Fibroblast of lung (primary cell): Measurements from ENCODE around the gene FAM120AOS. TPM values are rescaled to one million over a fixed set of nuclear protein-coding genes. Genes with fewer than 3 reads are reported as not detected.

Experiments
- DNase-seq, 2 donors: peaks; one replicate each; pipeline versions ENCODE4 v3.0.0 to v3.0.0-alpha.2; 2010; ENCODE audit warnings: low read depth in 2 of 2
- H2AFZ ChIP-seq: 2 replicates; pipeline ENCODE4 v1.5.1; 2012; ENCODE audit warnings: low read length, control low read depth, inconsistent platforms
- H3K27ac ChIP-seq: 2 replicates; pipeline ENCODE4 v1.5.1; 2011; ENCODE audit warnings: low read length, control low read depth; ENCODE audit not compliant: insufficient read depth
- H3K27me3 ChIP-seq: 2 replicates; pipeline ENCODE4 v1.5.1; 2011; ENCODE audit warnings: mild to moderate bottlenecking, low read length; ENCODE audit not compliant: control insufficient read depth, insufficient read depth
- H3K36me3 ChIP-seq: 2 replicates; pipeline ENCODE4 v1.5.1; 2011; ENCODE audit warnings: low read length; ENCODE audit not compliant: control insufficient read depth, insufficient read depth
- H3K4me1 ChIP-seq: 2 replicates; pipeline ENCODE4 v1.5.1; 2011; ENCODE audit warnings: low read length; ENCODE audit not compliant: control insufficient read depth, insufficient read depth; ENCODE audit errors: extremely low read depth
- H3K4me2 ChIP-seq: 2 replicates; pipeline ENCODE4 v1.5.1; 2011; ENCODE audit warnings: low read length, control low read depth; ENCODE audit not compliant: insufficient read depth; ENCODE audit errors: extremely low read depth
- H3K4me3 ChIP-seq, 4 experiments: fragments of 200-600 bp in 1 of 4; sonication (generic) in 1 of 4; replicated peaks in 1 of 4; 2 replicates each; pipeline ENCODE4 v1.5.1; 2011 to 2016; ENCODE audit warnings: low read length in 4 of 4, low read depth in 3 of 4, mild to moderate bottlenecking in 3 of 4, control low read depth in 2 of 4, inconsistent platforms in 1 of 4, mixed read lengths in 1 of 4; ENCODE audit not compliant: insufficient read depth in 1 of 4; ENCODE audit errors: control extremely low read depth in 1 of 4
- H3K79me2 ChIP-seq: 2 replicates; pipeline ENCODE4 v1.5.1; 2012; ENCODE audit warnings: mild to moderate bottlenecking, low read length, inconsistent platforms; ENCODE audit not compliant: control insufficient read depth, insufficient read depth
- H3K9ac ChIP-seq: 2 replicates; pipeline ENCODE4 v1.5.1; 2011; ENCODE audit warnings: mild to moderate bottlenecking, low read length, control low read depth; ENCODE audit not compliant: insufficient read depth
- H3K9me3 ChIP-seq: 2 replicates; pipeline ENCODE4 v1.5.1; 2012; ENCODE audit warnings: low read depth, low read length; ENCODE audit not compliant: control insufficient read depth, insufficient read depth
- H4K20me1 ChIP-seq: 2 replicates; pipeline ENCODE4 v1.5.1; 2011; ENCODE audit warnings: low read length; ENCODE audit not compliant: control insufficient read depth, insufficient read depth; ENCODE audit errors: extremely low read depth
- CTCF ChIP-seq, 2 donors: IDR thresholded peaks in 1 of 2; conservative IDR thresholded peaks in 1 of 2; 1 replicate in 1 of 2; 2 replicates in 1 of 2; pipeline ENCODE4 v1.5.1; 2011 to 2012; ENCODE audit warnings: low read length in 2 of 2, control low read depth in 1 of 2, inconsistent platforms in 1 of 2, low read depth in 1 of 2, mild to moderate bottlenecking in 1 of 2
- EZH2 ChIP-seq: IDR thresholded peaks from 2 replicates; pipeline ENCODE4 v1.5.1; 2012; ENCODE audit warnings: low read length, control low read depth, mild to moderate bottlenecking; ENCODE audit errors: missing control alignments
- polyA plus RNA-seq, 2 donors: library from polyadenylated mRNA; depleted of rRNA in 1 of 2; stranded (reverse) in 1 of 2; unstranded in 1 of 2; fragments of >200 nt; gene quantifications; 2 replicates each; pipeline ENCODE4 v1.2.1, GENCODE V29; 2011 to 2012; ENCODE audit warnings: missing spikeins in 1 of 2
- total RNA-seq: library from RNA; depleted of rRNA; stranded (reverse); fragments of >200 nt; gene quantifications from 2 replicates; pipeline ENCODE4 v1.2.1, GENCODE V29; 2014

The FAM120AOS gene
- total and polyA plus RNA-seq, 2 donors (not counting 1 experiment from before 2014, with no cell fraction given) = 38.8 to 44.1 TPM

- no peak for TF ChIP-seq EZH2
- no peak for TF ChIP-seq CTCF (conservative IDR thresholded peaks at IDR 0.05 in 1 of 2, IDR thresholded peaks at IDR 0.05 in 1 of 2; ENCODE audit: low read depth in 1 of 2, low read length in 2 of 2)
Observed at GRCh38 chr9:93437996-93438395, 15.4 kb downstream of the FAM120AOS start.

GRCh38 chr9:93436655-93437407 is 16.6 kb downstream of the FAM120AOS start:
- H3K4me3 ChIP-seq = no peak overlapping the region
- no peak for TF ChIP-seq EZH2
- TF ChIP-seq CTCF (conservative IDR thresholded peaks at IDR 0.05 in 1 of 2, IDR thresholded peaks at IDR 0.05 in 1 of 2; ENCODE audit: low read depth in 1 of 2, low read length in 2 of 2) = no peak
- no peak overlapping the region for H3K9ac ChIP-seq
- no peak for DNase-seq
- no peaks in the 10 kb centered on the region for H4K20me1 ChIP-seq
- no peak overlapping the region for H3K27ac ChIP-seq
- no peaks in the 10 kb centered on the region for H3K9me3 ChIP-seq
- H3K79me2 ChIP-seq = no peaks in the 10 kb centered on the region
- H3K4me2 ChIP-seq = no peak overlapping the region
- H3K4me1 ChIP-seq = no peaks in the 10 kb centered on the region
- no peak overlapping the region for H2AFZ ChIP-seq
- H3K36me3 ChIP-seq = no peaks in the 10 kb centered on the region
- no peaks in the 10 kb centered on the region for H3K27me3 ChIP-seq

More at GRCh38 chr9:93437996-93438395, 15.4 kb downstream of the FAM120AOS start:
- Histone ChIP-seq H4K20me1 (no peaks in the 10 kb centered on the region), H3K27ac (no peak overlapping the region), H2AFZ (no peak overlapping the region), H3K9ac (no peak overlapping the region), H3K36me3 (no peaks in the 10 kb centered on the region), H3K4me3 (no peak overlapping the region), H3K27me3 (no peaks in the 10 kb centered on the region), H3K4me2 (no peak overlapping the region), H3K79me2 (no peaks in the 10 kb centered on the region), H3K9me3 (no peaks in the 10 kb centered on the region), H3K4me1 (no peaks in the 10 kb centered on the region)
- no peak for DNase-seq

DNA sequence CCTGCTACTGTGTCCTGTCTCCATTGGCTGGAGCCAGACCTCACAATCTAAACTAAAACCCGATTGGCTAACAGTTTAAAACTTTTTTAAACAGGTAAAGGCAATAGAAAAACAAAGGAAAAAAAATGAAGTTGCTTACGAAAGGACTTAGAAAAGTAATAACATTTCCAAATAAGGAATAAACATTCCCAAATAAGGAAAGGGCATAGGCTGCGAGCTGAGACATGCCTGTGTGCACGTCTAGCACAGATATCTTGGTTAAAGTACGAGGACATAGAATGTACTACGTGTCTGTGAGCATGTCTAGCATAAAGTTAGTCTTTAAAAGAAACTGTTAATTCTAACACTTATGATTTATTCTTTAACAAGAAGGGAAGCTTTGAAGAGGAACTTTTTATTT is 17.2 kb downstream of the FAM120AOS start:
- Histone ChIP-seq H3K4me1 (no peaks in the 10 kb centered on the region), H3K9ac (no peak overlapping the region)
- TF ChIP-seq EZH2 (no peak), CTCF (conservative IDR thresholded peaks at IDR 0.05 in 1 of 2, IDR thresholded peaks at IDR 0.05 in 1 of 2; ENCODE audit: low read depth in 1 of 2, low read length in 2 of 2) (no peak)

More for the DNA sequence above, 17.2 kb downstream of the FAM120AOS start:
- peak in 1 of 2 donors; percentile 12 for DNase-seq
- Histone ChIP-seq H3K27me3 (no peaks in the 10 kb centered on the region), H2AFZ (no peak overlapping the region), H3K9me3 (no peaks in the 10 kb centered on the region), H3K36me3 (no peaks in the 10 kb centered on the region), H3K79me2 (no peaks in the 10 kb centered on the region), H4K20me1 (no peaks in the 10 kb centered on the region), H3K27ac (no peak overlapping the region), H3K4me2 (no peak overlapping the region), H3K4me3 (no peak overlapping the region)
